WTC11 (cell line): ENCODE results near the gene ARHGAP26.

ENCODE experiments used
- ATF2 ChIP-seq: sonication (generic); formaldehyde crosslinking; IDR thresholded peaks from 2 replicates; pipeline ENCODE4 v1.8.1; 2022; ENCODE audit warnings: low read depth, missing genetic modification reagents, borderline replicate concordance
- CBFB ChIP-seq: sonication (generic); formaldehyde crosslinking; IDR thresholded peaks from 2 replicates; pipeline ENCODE4 v1.8.1; 2022; ENCODE audit warnings: mild to moderate bottlenecking, low read depth, missing genetic modification reagents
- CTCF ChIP-seq: fragments of 200-600 bp; IDR thresholded peaks from 2 replicates; pipeline ENCODE4 v1.8.0; 2022; ENCODE audit warnings: antibody characterized with exemption
- FOXP4 ChIP-seq: sonication (generic); formaldehyde crosslinking; IDR thresholded peaks from 2 replicates; pipeline ENCODE4 v1.8.0; 2022; ENCODE audit warnings: mild to moderate bottlenecking, missing genetic modification reagents
- RELA ChIP-seq: sonication (generic); formaldehyde crosslinking; IDR thresholded peaks from 2 replicates; pipeline ENCODE4 v1.8.1; 2022; ENCODE audit warnings: missing genetic modification reagents, mild to moderate bottlenecking, borderline replicate concordance
- USF1 ChIP-seq: sonication (generic); formaldehyde crosslinking; IDR thresholded peaks from 2 replicates; pipeline ENCODE4 v1.8.0; 2022; ENCODE audit warnings: mild to moderate bottlenecking, missing genetic modification reagents
- ZNF425 ChIP-seq: fragments of 250-450 bp; sonication (Bioruptor Pico); conservative IDR thresholded peaks from 2 replicates; pipeline ENCODE4 v1.9.0; 2021; ENCODE audit warnings: mild to moderate bottlenecking

GRCh38 chr5:143209881-143210395 lies 439.8 kb downstream of the ARHGAP26 start:
- no peak for TF ChIP-seq ZNF425 (CRISPR knock-in tag)
- TF ChIP-seq CTCF, result no peak
- no peak for TF ChIP-seq ATF2 (CRISPR knock-in tag)
- no peak for TF ChIP-seq USF1 (CRISPR knock-in tag)
- TF ChIP-seq RELA (CRISPR knock-in tag), result no peak
- no peak for TF ChIP-seq FOXP4 (CRISPR knock-in tag)
- TF ChIP-seq CBFB (CRISPR knock-in tag), result no peak
